ENCODE measurements around the gene ANKRD36C. TPM values are rescaled to one million over a fixed set of nuclear protein-coding genes. Genes with fewer than 3 reads are reported as not detected.
"Not testable (repeated sequence)": the region's sequence is repeated elsewhere in the genome, so short reads cannot be mapped to it uniquely, and the experiment has no call there.

Gene ANKRD36C
- total RNA-seq, 1 experiment from 2014 or later: 22.0 TPM

GRCh38 chr2:96006248-96006647 is 14.6 kb upstream of the ANKRD36C start:
- CTCF ChIA-PET; H3K27ac ChIP-seq (ENCODE audit: low read length); H3K4me1 ChIP-seq (ENCODE audit: control insufficient read depth, insufficient read depth, low read length); H3K4me3 ChIP-seq (ENCODE audit: low read depth in 2 of 2, low read length in 2 of 2); ATAC-seq; in situ Hi-C loops (cut with HindIII; ENCODE audit: low pct_unique_long_range_greater_than_20kb, low sequenced_read_pairs); H3K27me3 ChIP-seq (ENCODE audit: control insufficient read depth, insufficient read depth, low read length); H3K9me3 ChIP-seq (ENCODE audit: control insufficient read depth, insufficient read depth, low read depth, low read length); POLR2A ChIA-PET; DNase-seq (ENCODE audit: low read depth, low spot score); H3K36me3 ChIP-seq (ENCODE audit: control insufficient read depth, insufficient read depth, low read length); intact Hi-C loops (cut with micrococcal nuclease; ENCODE audit: unreplicated experiment); BruUV-seq (replicated peaks): not testable (repeated sequence)

DNA sequence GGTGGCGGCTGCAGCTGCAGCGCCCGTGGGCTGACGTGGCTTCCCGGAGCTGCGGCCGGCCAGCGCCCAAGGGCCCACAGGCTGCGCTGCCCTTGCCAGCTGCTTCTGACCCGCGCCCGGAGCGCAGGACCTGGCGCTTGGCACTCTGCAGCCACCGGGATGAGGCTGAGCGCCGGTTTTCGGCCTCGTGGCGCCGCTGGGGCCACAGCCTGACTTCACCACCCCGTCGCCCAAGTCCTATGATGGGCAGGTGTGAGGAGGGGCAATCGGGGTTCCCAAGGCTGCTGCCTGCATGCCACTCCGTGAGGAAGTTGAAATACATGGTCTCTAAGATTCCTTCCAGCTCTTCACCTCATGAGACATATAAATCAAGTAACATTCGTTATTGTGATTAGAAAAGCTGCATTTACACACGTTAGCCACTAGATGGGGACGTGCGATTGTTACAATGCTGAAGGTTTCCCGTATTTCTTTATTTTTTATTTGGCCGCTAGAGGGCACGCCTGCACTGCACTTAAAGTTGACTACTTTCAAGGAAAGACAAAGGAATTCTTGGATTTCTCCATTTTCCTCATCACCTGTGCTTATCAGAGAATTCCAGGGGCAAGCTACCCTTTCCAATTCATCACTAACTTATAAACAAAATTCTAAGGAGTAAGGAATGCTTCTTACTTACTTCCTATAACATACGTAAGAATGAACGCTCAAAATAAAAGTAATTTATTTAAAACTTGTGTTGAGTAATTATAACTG is 1.1 kb upstream of the ANKRD36C start:
- H3K4me1 ChIP-seq (ENCODE audit: control insufficient read depth, insufficient read depth, low read length); intact Hi-C loops (cut with micrococcal nuclease; ENCODE audit: unreplicated experiment); H3K36me3 ChIP-seq (ENCODE audit: control insufficient read depth, insufficient read depth, low read length); BruUV-seq (replicated peaks); H3K27me3 ChIP-seq (ENCODE audit: control insufficient read depth, insufficient read depth, low read length); H3K9me3 ChIP-seq (ENCODE audit: control insufficient read depth, insufficient read depth, low read depth, low read length); POLR2A ChIA-PET; in situ Hi-C loops (cut with HindIII; ENCODE audit: low pct_unique_long_range_greater_than_20kb, low sequenced_read_pairs): not testable (repeated sequence)
- TF ChIP-seq CTCF (IDR thresholded peaks at IDR 0.05): peak; percentile 87
- CTCF ChIA-PET: interaction anchor here (0.6 to 1.3 kb wide), 3 partner anchors 30 to 182 kb away, joined by 3 read pairs; no protein-coding TSS in a partner anchor
- peak; percentile 80 for ATAC-seq
- Histone ChIP-seq H3K4me3 (ENCODE audit: low read depth in 2 of 2, low read length in 2 of 2) (peak overlapping the region; percentile 52 to 77), H3K27ac (ENCODE audit: low read length) (peak overlapping the region; percentile 82)
- DNase-seq (ENCODE audit: low read depth, low spot score): peak; percentile 39

DNA sequence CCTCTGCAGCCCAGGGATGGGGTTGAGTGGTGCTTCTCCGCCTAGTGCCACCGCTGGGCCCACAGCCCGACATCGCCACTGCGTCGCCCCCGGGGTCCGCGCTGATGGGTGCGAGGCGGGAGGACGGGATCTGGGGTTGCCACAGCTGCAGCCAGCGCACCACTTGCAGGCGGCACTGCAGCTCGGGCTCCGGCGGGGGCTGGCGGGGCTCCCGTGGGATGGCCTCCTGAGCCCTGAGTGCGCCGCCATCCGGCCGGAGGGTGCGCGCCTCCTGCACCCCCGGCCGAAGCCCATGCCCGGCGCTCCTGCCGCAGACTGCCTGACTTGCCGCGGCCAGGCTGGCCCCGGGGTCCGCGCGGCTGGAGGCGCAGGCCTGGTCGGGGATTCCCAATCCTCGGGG is 478 bp upstream of the ANKRD36C start:
- H3K27me3 ChIP-seq (ENCODE audit: control insufficient read depth, insufficient read depth, low read length); intact Hi-C loops (cut with micrococcal nuclease; ENCODE audit: unreplicated experiment); POLR2A ChIA-PET; BruUV-seq (replicated peaks); in situ Hi-C loops (cut with HindIII; ENCODE audit: low pct_unique_long_range_greater_than_20kb, low sequenced_read_pairs); DNase-seq (ENCODE audit: low read depth, low spot score); H3K9me3 ChIP-seq (ENCODE audit: control insufficient read depth, insufficient read depth, low read depth, low read length); H3K36me3 ChIP-seq (ENCODE audit: control insufficient read depth, insufficient read depth, low read length); H3K4me1 ChIP-seq (ENCODE audit: control insufficient read depth, insufficient read depth, low read length): not testable (repeated sequence)
- ATAC-seq: peak; percentile 76
- CTCF ChIA-PET: interaction anchor here (0.6 to 1.3 kb wide), 3 partner anchors 30 to 183 kb away, joined by 3 read pairs; no protein-coding TSS in a partner anchor
- Histone ChIP-seq H3K27ac (ENCODE audit: low read length) (peak overlapping the region; percentile 82; the same call in 1 of the 2 replicates), H3K4me3 (ENCODE audit: low read depth in 2 of 2, low read length in 2 of 2) (peak overlapping the region; percentile 52 to 77)

DNA sequence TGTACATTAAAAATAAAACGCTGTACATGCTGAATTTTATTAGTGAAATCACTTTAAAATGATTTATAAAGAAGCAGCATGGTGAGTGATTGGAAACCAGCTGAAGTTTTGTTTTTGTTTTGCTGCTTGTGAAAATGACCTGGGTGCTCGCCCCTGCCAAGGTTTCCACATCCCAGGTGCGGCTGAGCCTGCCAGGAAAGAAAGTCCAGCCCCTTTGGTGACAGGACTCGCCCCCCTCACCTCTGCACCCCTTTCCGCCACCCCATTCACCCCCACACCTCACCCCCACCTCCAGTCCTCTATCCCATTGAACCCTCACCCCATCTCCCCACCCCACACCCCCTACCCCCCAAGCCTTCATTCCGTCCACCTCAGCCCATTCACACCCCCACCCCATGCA is 740 bp downstream of the ANKRD36C start:
- intact Hi-C loops (cut with micrococcal nuclease; ENCODE audit: unreplicated experiment); H3K9me3 ChIP-seq (ENCODE audit: control insufficient read depth, insufficient read depth, low read depth, low read length); H3K27me3 ChIP-seq (ENCODE audit: control insufficient read depth, insufficient read depth, low read length); CTCF ChIA-PET; DNase-seq (ENCODE audit: low read depth, low spot score); BruUV-seq (replicated peaks); POLR2A ChIA-PET; H3K36me3 ChIP-seq (ENCODE audit: control insufficient read depth, insufficient read depth, low read length); H3K27ac ChIP-seq (ENCODE audit: low read length); ATAC-seq; in situ Hi-C loops (cut with HindIII; ENCODE audit: low pct_unique_long_range_greater_than_20kb, low sequenced_read_pairs); H3K4me1 ChIP-seq (ENCODE audit: control insufficient read depth, insufficient read depth, low read length): not testable (repeated sequence)
- H3K4me3 ChIP-seq (ENCODE audit: low read depth in 2 of 2, low read length in 2 of 2): peak overlapping the region; percentile 25 to 35; a peak in 3 of 4 replicates

- CTCF ChIA-PET; H3K27ac ChIP-seq (ENCODE audit: low read length); H3K27me3 ChIP-seq (ENCODE audit: control insufficient read depth, insufficient read depth, low read length); ATAC-seq; DNase-seq (ENCODE audit: low read depth, low spot score); H3K9me3 ChIP-seq (ENCODE audit: control insufficient read depth, insufficient read depth, low read depth, low read length); intact Hi-C loops (cut with micrococcal nuclease; ENCODE audit: unreplicated experiment); H3K4me3 ChIP-seq (ENCODE audit: low read depth in 2 of 2, low read length in 2 of 2); POLR2A ChIA-PET; H3K36me3 ChIP-seq (ENCODE audit: control insufficient read depth, insufficient read depth, low read length); H3K4me1 ChIP-seq (ENCODE audit: control insufficient read depth, insufficient read depth, low read length); BruUV-seq (replicated peaks); in situ Hi-C loops (cut with HindIII; ENCODE audit: low pct_unique_long_range_greater_than_20kb, low sequenced_read_pairs): not testable (repeated sequence)
Measured at GRCh38 chr2:95951662-95952061, 40.0 kb downstream of the ANKRD36C start.

GRCh38 chr2:95948039-95948438 is 43.6 kb downstream of the ANKRD36C start:
- H3K36me3 ChIP-seq (ENCODE audit: control insufficient read depth, insufficient read depth, low read length); H3K4me3 ChIP-seq (ENCODE audit: low read depth in 2 of 2, low read length in 2 of 2); BruUV-seq (replicated peaks); POLR2A ChIA-PET; ATAC-seq; H3K4me1 ChIP-seq (ENCODE audit: control insufficient read depth, insufficient read depth, low read length); H3K27me3 ChIP-seq (ENCODE audit: control insufficient read depth, insufficient read depth, low read length); in situ Hi-C loops (cut with HindIII; ENCODE audit: low pct_unique_long_range_greater_than_20kb, low sequenced_read_pairs); H3K9me3 ChIP-seq (ENCODE audit: control insufficient read depth, insufficient read depth, low read depth, low read length); CTCF ChIA-PET; DNase-seq (ENCODE audit: low read depth, low spot score); H3K27ac ChIP-seq (ENCODE audit: low read length); intact Hi-C loops (cut with micrococcal nuclease; ENCODE audit: unreplicated experiment): not testable (repeated sequence)

- H3K4me1 ChIP-seq (ENCODE audit: control insufficient read depth, insufficient read depth, low read length); ATAC-seq; H3K27ac ChIP-seq (ENCODE audit: low read length); CTCF ChIA-PET; H3K9me3 ChIP-seq (ENCODE audit: control insufficient read depth, insufficient read depth, low read depth, low read length); intact Hi-C loops (cut with micrococcal nuclease; ENCODE audit: unreplicated experiment); H3K4me3 ChIP-seq (ENCODE audit: low read depth in 2 of 2, low read length in 2 of 2); BruUV-seq (replicated peaks); in situ Hi-C loops (cut with HindIII; ENCODE audit: low pct_unique_long_range_greater_than_20kb, low sequenced_read_pairs); H3K27me3 ChIP-seq (ENCODE audit: control insufficient read depth, insufficient read depth, low read length); POLR2A ChIA-PET; H3K36me3 ChIP-seq (ENCODE audit: control insufficient read depth, insufficient read depth, low read length); DNase-seq (ENCODE audit: low read depth, low spot score): not testable (repeated sequence)
Measured at GRCh38 chr2:95939947-95940346, 51.7 kb downstream of the ANKRD36C start.

Data from Panc1 (cell line).